ENCODE data around the gene ALG12. TPM values are rescaled to one million over a fixed set of nuclear protein-coding genes. Genes with fewer than 3 reads are reported as not detected.

Gene ALG12
- total and polyA plus RNA-seq, 2 of the 13 experiments (the other 11 are each of a cell fraction or from before 2014, with no cell fraction given), result 7.8 to 15.8 TPM

GRCh38 chr22:49962012-49962750 lies 43.9 kb upstream of the ALG12 start (continued):
- TF ChIP-seq, protein P1, sequence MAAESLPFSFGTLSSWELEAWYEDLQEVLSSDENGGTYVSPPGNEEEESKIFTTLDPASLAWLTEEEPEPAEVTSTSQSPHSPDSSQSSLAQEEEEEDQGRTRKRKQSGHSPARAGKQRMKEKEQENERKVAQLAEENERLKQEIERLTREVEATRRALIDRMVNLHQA (CRISPR knock-in tag; IDR thresholded peaks at IDR 0.05), result no peak
- TF ChIP-seq, protein P2, sequence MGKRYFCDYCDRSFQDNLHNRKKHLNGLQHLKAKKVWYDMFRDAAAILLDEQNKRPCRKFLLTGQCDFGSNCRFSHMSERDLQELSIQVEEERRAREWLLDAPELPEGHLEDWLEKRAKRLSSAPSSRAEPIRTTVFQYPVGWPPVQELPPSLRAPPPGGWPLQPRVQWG (CRISPR knock-in tag; IDR thresholded peaks at IDR 0.05; ENCODE audit: borderline replicate concordance, low read depth), result no peak
- TF ChIP-seq ZNF362 (CRISPR knock-in tag; IDR thresholded peaks at IDR 0.05; ENCODE audit: borderline replicate concordance) (no peak), DBP (CRISPR knock-in tag; IDR thresholded peaks at IDR 0.05; ENCODE audit: not compliant biosample characterization) (no peak), ZBTB38 (CRISPR knock-in tag; IDR thresholded peaks at IDR 0.05) (no peak), FOXA3 (CRISPR knock-in tag; IDR thresholded peaks at IDR 0.05) (no peak), HOXA9 (CRISPR knock-in tag; IDR thresholded peaks at IDR 0.05; ENCODE audit: borderline replicate concordance) (peak; percentile 12; the same call in 1 of the 2 replicates), ZNF782 (CRISPR knock-in tag; IDR thresholded peaks at IDR 0.05; ENCODE audit: borderline replicate concordance) (no peak), EED (CRISPR knock-in tag; IDR thresholded peaks at IDR 0.05) (no peak), REPIN1 (CRISPR knock-in tag; IDR thresholded peaks at IDR 0.05; ENCODE audit: borderline replicate concordance, low read depth) (no peak), IRF9 (CRISPR knock-in tag; IDR thresholded peaks at IDR 0.05; ENCODE audit: borderline replicate concordance) (no peak), ZNF556 (CRISPR knock-in tag; IDR thresholded peaks at IDR 0.05; ENCODE audit: borderline replicate concordance) (no peak), CC2D1A (CRISPR knock-in tag; IDR thresholded peaks at IDR 0.05) (no peak), ZNF607 (CRISPR knock-in tag; IDR thresholded peaks at IDR 0.05; ENCODE audit: borderline replicate concordance) (no peak), ZNF549 (CRISPR knock-in tag; IDR thresholded peaks at IDR 0.05) (no peak), TGIF2 (CRISPR knock-in tag; IDR thresholded peaks at IDR 0.05) (no peak), THAP11 (CRISPR knock-in tag; IDR thresholded peaks at IDR 0.05) (no peak)
- TF ChIP-seq, protein P3, sequence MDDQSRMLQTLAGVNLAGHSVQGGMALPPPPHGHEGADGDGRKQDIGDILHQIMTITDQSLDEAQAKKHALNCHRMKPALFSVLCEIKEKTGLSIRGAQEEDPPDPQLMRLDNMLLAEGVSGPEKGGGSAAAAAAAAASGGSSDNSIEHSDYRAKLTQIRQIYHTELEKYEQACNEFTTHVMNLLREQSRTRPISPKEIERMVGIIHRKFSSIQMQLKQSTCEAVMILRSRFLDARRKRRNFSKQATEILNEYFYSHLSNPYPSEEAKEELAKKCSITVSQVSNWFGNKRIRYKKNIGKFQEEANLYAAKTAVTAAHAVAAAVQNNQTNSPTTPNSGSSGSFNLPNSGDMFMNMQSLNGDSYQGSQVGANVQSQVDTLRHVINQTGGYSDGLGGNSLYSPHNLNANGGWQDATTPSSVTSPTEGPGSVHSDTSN (CRISPR knock-in tag; IDR thresholded peaks at IDR 0.05; ENCODE audit: borderline replicate concordance), result no peak
- TF ChIP-seq, protein P4, sequence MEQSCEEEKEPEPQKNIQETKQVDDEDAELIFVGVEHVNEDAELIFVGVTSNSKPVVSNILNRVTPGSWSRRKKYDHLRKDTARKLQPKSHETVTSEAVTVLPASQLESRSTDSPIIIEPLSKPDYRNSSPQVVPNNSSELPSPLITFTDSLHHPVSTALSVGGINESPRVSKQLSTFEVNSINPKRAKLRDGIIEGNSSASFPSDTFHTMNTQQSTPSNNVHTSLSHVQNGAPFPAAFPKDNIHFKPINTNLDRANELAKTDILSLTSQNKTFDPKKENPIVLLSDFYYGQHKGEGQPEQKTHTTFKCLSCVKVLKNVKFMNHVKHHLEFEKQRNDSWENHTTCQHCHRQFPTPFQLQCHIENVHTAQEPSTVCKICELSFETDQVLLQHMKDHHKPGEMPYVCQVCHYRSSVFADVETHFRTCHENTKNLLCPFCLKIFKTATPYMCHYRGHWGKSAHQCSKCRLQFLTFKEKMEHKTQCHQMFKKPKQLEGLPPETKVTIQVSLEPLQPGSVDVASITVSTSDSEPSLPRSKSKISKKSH (CRISPR knock-in tag; IDR thresholded peaks at IDR 0.05; ENCODE audit: borderline replicate concordance), result 0 out of 2 replicates have a peak, but pooled peaks have one; percentile 68
- TF ChIP-seq, protein P5, sequence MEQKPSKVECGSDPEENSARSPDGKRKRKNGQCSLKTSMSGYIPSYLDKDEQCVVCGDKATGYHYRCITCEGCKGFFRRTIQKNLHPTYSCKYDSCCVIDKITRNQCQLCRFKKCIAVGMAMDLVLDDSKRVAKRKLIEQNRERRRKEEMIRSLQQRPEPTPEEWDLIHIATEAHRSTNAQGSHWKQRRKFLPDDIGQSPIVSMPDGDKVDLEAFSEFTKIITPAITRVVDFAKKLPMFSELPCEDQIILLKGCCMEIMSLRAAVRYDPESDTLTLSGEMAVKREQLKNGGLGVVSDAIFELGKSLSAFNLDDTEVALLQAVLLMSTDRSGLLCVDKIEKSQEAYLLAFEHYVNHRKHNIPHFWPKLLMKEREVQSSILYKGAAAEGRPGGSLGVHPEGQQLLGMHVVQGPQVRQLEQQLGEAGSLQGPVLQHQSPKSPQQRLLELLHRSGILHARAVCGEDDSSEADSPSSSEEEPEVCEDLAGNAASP (CRISPR knock-in tag; IDR thresholded peaks at IDR 0.05; ENCODE audit: borderline replicate concordance), result no peak
